Activated T-cell treated with anti-CD3 and anti-CD28 coated beads for 48 hours (primary cell): Measurements from ENCODE around the gene LATS1.

ENCODE experiments used
- DNase-seq: peaks from one replicate; pipeline ENCODE4 v3.0.0-alpha.2; 2020; ENCODE audit warnings: low read depth

The LATS1 gene

GRCh38 chr6:149660028-149660427, 57.9 kb downstream of the LATS1 start:
- DNase-seq, result no peak

- no peak for DNase-seq
Observed at GRCh38 chr6:149657441-149657840, 60.5 kb downstream of the LATS1 start.

- no peak for DNase-seq
Observed at GRCh38 chr6:149651056-149651455, 66.8 kb downstream of the LATS1 start.

DNA sequence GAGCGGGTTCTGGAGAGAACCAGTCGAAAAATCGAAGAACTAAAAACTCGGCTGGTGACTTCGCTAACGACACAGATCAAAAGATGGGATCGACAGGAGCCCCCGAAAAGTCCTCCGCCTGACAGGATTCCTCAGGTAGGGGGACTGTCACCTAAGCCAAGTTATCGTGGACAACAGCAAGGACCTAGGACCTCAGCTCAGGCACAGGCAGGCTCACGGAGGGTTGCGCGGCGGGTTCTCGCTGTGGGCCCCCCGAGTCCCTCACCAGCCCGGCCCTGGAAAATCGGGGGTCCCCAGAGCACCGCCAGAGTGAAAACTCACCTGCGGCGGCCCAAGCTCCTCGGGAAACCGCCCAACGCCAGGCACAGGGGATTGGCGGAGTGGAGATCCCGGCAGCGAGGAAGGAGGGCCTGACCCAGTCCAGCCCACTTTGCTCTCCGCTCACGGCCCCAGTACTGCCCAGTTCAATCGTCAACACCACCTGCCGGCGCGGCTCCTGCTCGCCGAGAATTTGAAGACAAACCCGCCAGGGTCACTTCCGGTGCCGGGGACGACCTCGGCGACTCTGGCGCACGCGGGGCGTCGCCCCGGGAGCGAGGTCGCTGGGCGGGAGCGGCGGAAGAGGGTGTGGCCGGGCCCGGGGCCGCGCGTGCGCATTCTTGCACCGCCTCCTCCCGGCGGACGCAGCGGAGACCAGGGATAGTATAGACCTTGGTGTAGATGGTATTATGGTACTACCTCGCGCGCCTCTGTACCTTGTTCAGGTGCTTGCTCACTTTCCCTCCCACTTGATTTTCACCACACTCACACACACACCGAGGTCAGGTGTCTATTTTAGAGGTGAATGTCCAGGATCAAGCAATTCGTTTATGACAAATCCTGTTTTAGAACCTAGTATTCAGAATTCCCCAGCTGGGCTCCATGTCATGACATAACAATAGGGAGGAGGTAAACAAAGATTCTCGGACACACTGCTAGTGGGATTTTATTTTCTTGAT, 69.5 kb downstream of the LATS1 start, which contains the start of gene KATNA1:
KATNA1 (minus strand) TSS at position 567 of the 998 bp plus-strand sequence. CDS start 10,167 bp downstream, outside the sequence.
- peak; percentile 92 for DNase-seq

DNA sequence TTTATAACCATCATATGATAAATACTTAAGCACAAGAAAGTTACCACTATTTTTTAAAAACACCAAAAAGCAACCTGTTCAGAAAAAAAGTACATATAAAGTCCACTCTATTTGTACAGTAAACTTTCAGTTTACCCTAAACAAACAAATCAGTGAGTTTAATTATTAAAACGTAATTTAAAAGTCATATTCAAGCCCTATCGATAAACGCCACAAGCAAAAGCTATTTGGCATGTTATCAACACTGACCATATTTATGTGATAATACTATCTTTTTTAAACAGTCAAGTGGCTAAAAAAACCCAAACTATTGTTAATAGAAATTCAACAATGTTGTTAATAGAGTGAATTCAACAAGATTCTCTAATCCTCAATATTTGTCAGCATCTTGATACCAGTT, 71.3 kb downstream of the LATS1 start:
- no peak for DNase-seq

DNA sequence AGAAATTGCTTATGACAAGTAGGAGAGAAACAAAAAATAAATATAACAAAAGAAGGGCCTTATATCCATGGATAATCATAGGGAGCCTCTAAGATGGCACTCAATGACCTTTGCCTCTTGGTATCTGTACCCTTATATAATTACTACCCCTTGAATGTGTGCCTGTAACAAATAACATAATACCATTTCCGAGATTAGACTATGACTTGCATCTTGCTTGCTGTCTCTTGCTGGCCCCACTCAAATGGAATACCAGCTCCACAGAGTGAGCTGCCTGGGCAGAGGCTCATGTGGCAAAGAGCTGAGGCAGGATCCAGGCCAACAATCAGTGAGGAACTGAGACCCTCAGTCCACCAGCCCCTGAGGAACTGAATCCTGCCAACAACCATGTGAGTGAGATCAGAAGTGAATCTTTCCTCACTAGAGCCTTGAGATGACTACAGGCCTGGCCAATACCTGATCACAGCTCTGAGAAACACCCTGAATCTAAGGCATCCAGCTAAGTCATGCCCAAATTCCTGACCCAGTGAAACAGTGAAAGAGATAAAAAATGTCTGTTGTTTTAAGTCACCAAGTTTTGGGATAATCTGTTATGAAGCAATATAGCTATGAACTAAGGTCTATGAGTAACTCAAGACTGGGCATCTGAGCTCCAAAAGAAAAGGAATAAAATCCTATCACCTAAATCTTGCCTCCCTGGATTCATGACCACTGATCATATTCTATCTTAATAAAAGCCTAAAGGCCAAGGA, 74.9 kb downstream of the LATS1 start:
- DNase-seq, result no peak

- DNase-seq, result no peak
Observed at GRCh38 chr6:149636124-149636523, 81.8 kb downstream of the LATS1 start.

- DNase-seq, result no peak
Observed at GRCh38 chr6:149634315-149634714, 83.6 kb downstream of the LATS1 start.

- DNase-seq, result no peak
Observed at GRCh38 chr6:149628875-149629510, 88.9 kb downstream of the LATS1 start.

DNA sequence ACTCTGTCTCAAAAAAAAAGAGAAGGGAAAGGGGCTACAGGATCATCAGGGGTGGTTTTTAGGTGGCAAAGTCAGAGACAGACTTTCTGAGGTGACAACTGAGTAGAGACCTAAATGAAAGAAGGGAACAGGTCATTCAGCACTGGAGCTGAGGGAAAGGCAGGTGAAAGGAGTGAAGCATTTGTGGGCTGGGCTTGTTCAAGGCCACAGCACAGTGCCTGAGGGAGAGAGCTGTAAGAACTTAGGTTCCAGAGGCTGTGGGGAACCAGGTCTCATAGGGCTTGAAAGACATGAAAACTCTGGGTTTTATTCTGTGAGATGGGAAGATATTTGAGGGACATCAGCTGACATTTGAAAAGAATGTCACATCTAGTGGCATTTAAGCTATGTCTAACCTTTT, 90.2 kb downstream of the LATS1 start:
- DNase-seq, result no peak

DNA sequence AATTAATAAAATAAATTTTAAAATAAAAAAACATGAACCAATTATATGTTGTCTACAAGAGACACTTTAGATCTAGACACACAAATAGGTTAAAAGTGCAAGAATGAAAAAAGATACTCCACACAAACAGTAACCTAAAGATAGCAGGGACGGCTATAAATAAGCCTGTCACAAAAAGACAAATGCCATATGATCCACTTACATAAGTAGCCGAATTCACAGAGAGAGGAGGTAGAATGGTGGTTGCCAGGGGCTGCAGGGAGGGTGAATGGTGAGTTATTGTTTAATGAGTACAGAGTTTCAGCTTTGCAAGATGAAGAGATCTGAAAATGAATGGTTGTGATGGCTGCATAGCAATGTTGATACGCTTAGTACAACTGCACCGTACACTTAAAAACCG, 102.1 kb downstream of the LATS1 start:
- DNase-seq, result no peak

- no peak for DNase-seq
Observed at GRCh38 chr6:149614337-149614736, 103.6 kb downstream of the LATS1 start.

DNA sequence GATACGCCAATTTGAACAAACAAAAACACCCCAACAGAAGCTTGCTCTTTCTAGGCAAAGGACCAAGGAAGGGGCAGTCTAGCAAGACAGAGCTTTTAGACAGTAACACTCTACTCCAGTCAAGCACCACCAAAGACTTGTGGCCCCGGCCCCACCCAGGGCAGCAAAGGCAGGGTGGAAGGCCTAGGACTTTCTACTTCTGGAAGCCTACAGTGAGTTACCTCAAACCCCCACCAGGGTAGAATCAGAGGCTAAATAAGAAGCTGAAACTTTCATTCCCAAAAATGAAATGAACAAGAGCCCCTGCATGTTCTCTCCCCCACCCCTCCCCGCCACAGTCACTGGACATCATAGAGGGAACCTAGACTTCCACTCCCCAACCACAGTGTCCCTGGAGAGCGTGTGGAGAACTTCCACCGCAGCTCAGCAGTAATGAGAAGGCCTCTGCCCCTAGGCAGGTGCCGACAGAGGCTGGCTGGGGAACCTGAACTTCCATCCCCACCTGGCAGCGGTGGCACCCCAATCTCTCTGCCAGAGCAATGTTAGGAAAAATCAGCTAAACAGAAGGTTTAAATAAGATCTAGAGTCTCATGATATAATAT, 109.4 kb downstream of the LATS1 start:
- no peak for DNase-seq
